Measurements from ENCODE around the gene BRICD5. TPM values are rescaled to one million over a fixed set of nuclear protein-coding genes. Genes with fewer than 3 reads are reported as not detected.
A peak's percentile ranks its signal among the peaks of the same experiment; 100 is the strongest.

The BRICD5 gene
- polyA plus RNA-seq, 3 donors from 2014 or later = 0.10 to 0.36 TPM; not detected in 1

GRCh38 chr16:2184962-2185361 lies 25.7 kb downstream of the BRICD5 start:
- Mint-ChIP-seq H3K4me3 (no peak overlapping the region), H3K36me3 (no peaks in the 10 kb centered on the region), H3K9me3 (no peaks in the 10 kb centered on the region), H3K27ac (no peak overlapping the region), H3K4me1 (peaks cover 0 to 4% of the 10 kb centered on the region in 2 donors), H3K27me3 (ENCODE audit: low read depth in 3 of 3) (peaks cover 0 to 1% (median 0%) of the 10 kb centered on the region in 3 donors)
- no peak for DNase-seq

- peaks cover 0 to 4% of the 10 kb centered on the region in 2 donors for H3K4me1 Mint-ChIP-seq
- peaks cover 0 to 1% (median 0%) of the 10 kb centered on the region in 3 donors for H3K27me3 Mint-ChIP-seq (ENCODE audit: low read depth in 3 of 3)
- no peak for DNase-seq
- no peaks in the 10 kb centered on the region for H3K9me3 Mint-ChIP-seq
- H3K36me3 Mint-ChIP-seq = no peaks in the 10 kb centered on the region
- H3K4me3 Mint-ChIP-seq = no peak overlapping the region
- no peak overlapping the region for H3K27ac Mint-ChIP-seq
These were observed 26.3 kb downstream of the BRICD5 start for GRCh38 chr16:2184346-2184745.

GRCh38 chr16:2183671-2184070 lies 27.0 kb downstream of the BRICD5 start:
- peaks cover 0 to 4% of the 10 kb centered on the region in 2 donors for H3K4me1 Mint-ChIP-seq
- no peak for DNase-seq
- no peak overlapping the region for H3K4me3 Mint-ChIP-seq
- no peaks in the 10 kb centered on the region for H3K36me3 Mint-ChIP-seq
- H3K27me3 Mint-ChIP-seq (ENCODE audit: low read depth in 3 of 3) = peaks cover 0 to 1% (median 0%) of the 10 kb centered on the region in 3 donors
- no peak overlapping the region for H3K27ac Mint-ChIP-seq
- H3K9me3 Mint-ChIP-seq = no peaks in the 10 kb centered on the region

- no peaks in the 10 kb centered on the region for H3K36me3 Mint-ChIP-seq
- no peak overlapping the region for H3K27ac Mint-ChIP-seq
- H3K27me3 Mint-ChIP-seq (ENCODE audit: low read depth in 3 of 3) = peaks cover 0 to 1% (median 0%) of the 10 kb centered on the region in 3 donors
- DNase-seq = no peak
- H3K4me1 Mint-ChIP-seq = peaks cover 0 to 4% of the 10 kb centered on the region in 2 donors
- H3K9me3 Mint-ChIP-seq = no peaks in the 10 kb centered on the region
- H3K4me3 Mint-ChIP-seq = no peak overlapping the region
These were observed 28.7 kb downstream of the BRICD5 start for GRCh38 chr16:2181952-2182351.

- no peak for DNase-seq
- H3K27ac Mint-ChIP-seq = no peak overlapping the region
- no peak overlapping the region for H3K4me3 Mint-ChIP-seq
- H3K36me3 Mint-ChIP-seq = no peaks in the 10 kb centered on the region
- peaks cover 0 to 4% of the 10 kb centered on the region in 2 donors for H3K4me1 Mint-ChIP-seq
- H3K27me3 Mint-ChIP-seq (ENCODE audit: low read depth in 3 of 3) = peaks cover 0 to 1% (median 0%) of the 10 kb centered on the region in 3 donors
- no peaks in the 10 kb centered on the region for H3K9me3 Mint-ChIP-seq
These were observed 29.4 kb downstream of the BRICD5 start for GRCh38 chr16:2180962-2181923.

GRCh38 chr16:2180461-2180860 lies 30.2 kb downstream of the BRICD5 start:
- Mint-ChIP-seq H3K4me1 (peaks cover 0 to 4% of the 10 kb centered on the region in 2 donors), H3K27me3 (ENCODE audit: low read depth in 3 of 3) (peaks cover 0 to 1% (median 0%) of the 10 kb centered on the region in 3 donors), H3K27ac (no peak overlapping the region)

GRCh38 chr16:2179576-2179975 lies 31.1 kb downstream of the BRICD5 start:
- peaks cover 0 to 4% of the 10 kb centered on the region in 2 donors for H3K4me1 Mint-ChIP-seq
- H3K36me3 Mint-ChIP-seq = no peaks in the 10 kb centered on the region
- peaks cover 0 to 1% (median 0%) of the 10 kb centered on the region in 3 donors for H3K27me3 Mint-ChIP-seq (ENCODE audit: low read depth in 3 of 3)
- H3K4me3 Mint-ChIP-seq = no peak overlapping the region
- DNase-seq = no peak
- H3K27ac Mint-ChIP-seq = no peak overlapping the region
- no peaks in the 10 kb centered on the region for H3K9me3 Mint-ChIP-seq

More at GRCh38 chr16:2180461-2180860, 30.2 kb downstream of the BRICD5 start:
- no peak overlapping the region for H3K4me3 Mint-ChIP-seq
- no peaks in the 10 kb centered on the region for H3K9me3 Mint-ChIP-seq
- no peaks in the 10 kb centered on the region for H3K36me3 Mint-ChIP-seq
- no peak for DNase-seq

GRCh38 chr16:2179107-2179501 lies 31.6 kb downstream of the BRICD5 start:
- H3K27ac Mint-ChIP-seq = no peak overlapping the region
- no peak for DNase-seq
- no peaks in the 10 kb centered on the region for H3K36me3 Mint-ChIP-seq
- H3K4me1 Mint-ChIP-seq = peaks cover 0 to 4% of the 10 kb centered on the region in 2 donors
- no peaks in the 10 kb centered on the region for H3K9me3 Mint-ChIP-seq
- H3K4me3 Mint-ChIP-seq = no peak overlapping the region
- peaks cover 0 to 1% (median 0%) of the 10 kb centered on the region in 3 donors for H3K27me3 Mint-ChIP-seq (ENCODE audit: low read depth in 3 of 3)

- DNase-seq = peak; percentile 35 to 58 (median 40)
- peaks cover 0 to 4% of the 10 kb centered on the region in 2 donors for H3K4me1 Mint-ChIP-seq
- no peaks in the 10 kb centered on the region for H3K9me3 Mint-ChIP-seq
- no peak overlapping the region for H3K27ac Mint-ChIP-seq
- H3K27me3 Mint-ChIP-seq (ENCODE audit: low read depth in 3 of 3) = peaks cover 0 to 1% (median 0%) of the 10 kb centered on the region in 3 donors
- no peaks in the 10 kb centered on the region for H3K36me3 Mint-ChIP-seq
- no peak overlapping the region for H3K4me3 Mint-ChIP-seq
These were observed 32.1 kb downstream of the BRICD5 start for GRCh38 chr16:2178321-2179106.

GRCh38 chr16:2177561-2177960 lies 33.1 kb downstream of the BRICD5 start:
- Mint-ChIP-seq H3K36me3 (no peaks in the 10 kb centered on the region), H3K27ac (no peak overlapping the region), H3K4me3 (no peak overlapping the region), H3K4me1 (peaks cover 0 to 4% of the 10 kb centered on the region in 2 donors), H3K27me3 (ENCODE audit: low read depth in 3 of 3) (no peaks in the 10 kb centered on the region), H3K9me3 (no peaks in the 10 kb centered on the region)
- no peak for DNase-seq

- no peak overlapping the region for H3K4me3 Mint-ChIP-seq
- no peaks in the 10 kb centered on the region for H3K27me3 Mint-ChIP-seq (ENCODE audit: low read depth in 3 of 3)
- no peak for DNase-seq
- H3K36me3 Mint-ChIP-seq = no peaks in the 10 kb centered on the region
- no peaks in the 10 kb centered on the region for H3K9me3 Mint-ChIP-seq
- H3K4me1 Mint-ChIP-seq = peaks cover 0 to 1% of the 10 kb centered on the region in 2 donors
- H3K27ac Mint-ChIP-seq = no peak overlapping the region
These were observed 33.6 kb downstream of the BRICD5 start for GRCh38 chr16:2177101-2177500.

GRCh38 chr16:2176047-2176446 lies 34.6 kb downstream of the BRICD5 start:
- H3K27me3 Mint-ChIP-seq (ENCODE audit: low read depth in 3 of 3) = no peaks in the 10 kb centered on the region
- no peak for DNase-seq
- no peak overlapping the region for H3K4me3 Mint-ChIP-seq
- no peak overlapping the region for H3K27ac Mint-ChIP-seq
- no peaks in the 10 kb centered on the region for H3K36me3 Mint-ChIP-seq
- no peaks in the 10 kb centered on the region for H3K9me3 Mint-ChIP-seq
- H3K4me1 Mint-ChIP-seq = no peaks in the 10 kb centered on the region

- H3K27ac Mint-ChIP-seq = no peak overlapping the region
- no peaks in the 10 kb centered on the region for H3K27me3 Mint-ChIP-seq (ENCODE audit: low read depth in 3 of 3)
- no peaks in the 10 kb centered on the region for H3K9me3 Mint-ChIP-seq
- DNase-seq = no peak
- no peak overlapping the region for H3K4me3 Mint-ChIP-seq
- H3K4me1 Mint-ChIP-seq = no peaks in the 10 kb centered on the region
- H3K36me3 Mint-ChIP-seq = no peaks in the 10 kb centered on the region
These were observed 35.2 kb downstream of the BRICD5 start for GRCh38 chr16:2175454-2175853.
